ENCODE data around the gene RUNX1.

DNA sequence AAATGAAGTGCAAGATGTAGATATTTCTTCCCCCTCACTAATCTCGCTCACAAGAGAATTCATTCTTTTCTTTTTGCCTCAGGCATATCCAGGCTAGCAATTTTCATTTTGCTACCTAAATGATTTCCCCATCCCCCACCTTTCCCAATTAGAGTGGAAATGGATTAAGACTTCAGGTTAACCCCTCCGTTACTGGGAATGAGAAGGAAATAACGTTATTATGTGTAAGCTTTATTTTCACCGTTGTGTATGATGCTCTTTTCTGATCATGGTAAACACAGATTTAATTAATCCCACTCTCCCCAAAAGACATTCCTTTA is 143.9 kb downstream of the RUNX1 start:
- TF ChIP-seq, protein P1, sequence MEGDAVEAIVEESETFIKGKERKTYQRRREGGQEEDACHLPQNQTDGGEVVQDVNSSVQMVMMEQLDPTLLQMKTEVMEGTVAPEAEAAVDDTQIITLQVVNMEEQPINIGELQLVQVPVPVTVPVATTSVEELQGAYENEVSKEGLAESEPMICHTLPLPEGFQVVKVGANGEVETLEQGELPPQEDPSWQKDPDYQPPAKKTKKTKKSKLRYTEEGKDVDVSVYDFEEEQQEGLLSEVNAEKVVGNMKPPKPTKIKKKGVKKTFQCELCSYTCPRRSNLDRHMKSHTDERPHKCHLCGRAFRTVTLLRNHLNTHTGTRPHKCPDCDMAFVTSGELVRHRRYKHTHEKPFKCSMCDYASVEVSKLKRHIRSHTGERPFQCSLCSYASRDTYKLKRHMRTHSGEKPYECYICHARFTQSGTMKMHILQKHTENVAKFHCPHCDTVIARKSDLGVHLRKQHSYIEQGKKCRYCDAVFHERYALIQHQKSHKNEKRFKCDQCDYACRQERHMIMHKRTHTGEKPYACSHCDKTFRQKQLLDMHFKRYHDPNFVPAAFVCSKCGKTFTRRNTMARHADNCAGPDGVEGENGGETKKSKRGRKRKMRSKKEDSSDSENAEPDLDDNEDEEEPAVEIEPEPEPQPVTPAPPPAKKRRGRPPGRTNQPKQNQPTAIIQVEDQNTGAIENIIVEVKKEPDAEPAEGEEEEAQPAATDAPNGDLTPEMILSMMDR (conservative IDR thresholded peaks at IDR 0.05; ENCODE audit: low read depth, low read length): no peak
- no peak for TF ChIP-seq EZH2 (IDR thresholded peaks at IDR 0.05; ENCODE audit: borderline replicate concordance, low read depth, low read length, poor library complexity, severe bottlenecking)

Measured in A673 (cell line).